Measurements from ENCODE around the gene GALNT14.
"Not testable (repeated sequence)": the region's sequence is repeated elsewhere in the genome, so short reads cannot be mapped to it uniquely, and the experiment has no call there.

GALNT14 gene

GRCh38 chr2:30923623-30924022 lies 214.6 kb downstream of the GALNT14 start:
- no peak for DNase-seq
- TF ChIP-seq GATA1 (IDR thresholded peaks at IDR 0.05; ENCODE audit: low read depth, low read length) (no peak), POLR2A (IDR thresholded peaks at IDR 0.05; ENCODE audit: low read length) (no peak)

- DNase-seq = no peak
- no peak for TF ChIP-seq POLR2A (IDR thresholded peaks at IDR 0.05; ENCODE audit: low read length)
- TF ChIP-seq GATA1 (IDR thresholded peaks at IDR 0.05; ENCODE audit: low read depth, low read length) = no peak
Observed at GRCh38 chr2:30920511-30920910, 217.7 kb downstream of the GALNT14 start.

- peak; percentile 16 to 18 for DNase-seq
- TF ChIP-seq GATA1 (IDR thresholded peaks at IDR 0.05; ENCODE audit: low read depth, low read length) (no peak), POLR2A (IDR thresholded peaks at IDR 0.05; ENCODE audit: low read length) (no peak)
Observed at GRCh38 chr2:30915486-30915885, 222.8 kb downstream of the GALNT14 start.

GRCh38 chr2:30914456-30914855 lies 223.8 kb downstream of the GALNT14 start:
- DNase-seq = no peak
- TF ChIP-seq GATA1 (IDR thresholded peaks at IDR 0.05; ENCODE audit: low read depth, low read length) = no peak
- TF ChIP-seq POLR2A (IDR thresholded peaks at IDR 0.05; ENCODE audit: low read length) = no peak

GRCh38 chr2:30912056-30912455 lies 226.2 kb downstream of the GALNT14 start:
- no peak for DNase-seq
- no peak for TF ChIP-seq POLR2A (IDR thresholded peaks at IDR 0.05; ENCODE audit: low read length)
- no peak for TF ChIP-seq GATA1 (IDR thresholded peaks at IDR 0.05; ENCODE audit: low read depth, low read length)

GRCh38 chr2:30911327-30911726 lies 226.9 kb downstream of the GALNT14 start:
- no peak for DNase-seq
- TF ChIP-seq GATA1 (IDR thresholded peaks at IDR 0.05; ENCODE audit: low read depth, low read length) (no peak), POLR2A (IDR thresholded peaks at IDR 0.05; ENCODE audit: low read length) (no peak)

- no peak for DNase-seq
- TF ChIP-seq POLR2A (IDR thresholded peaks at IDR 0.05; ENCODE audit: low read length) = no peak
- no peak for TF ChIP-seq GATA1 (IDR thresholded peaks at IDR 0.05; ENCODE audit: low read depth, low read length)
Observed at GRCh38 chr2:30910686-30911085, 227.6 kb downstream of the GALNT14 start.

GRCh38 chr2:30904437-30904836 lies 233.8 kb downstream of the GALNT14 start:
- DNase-seq = not testable (repeated sequence)

- TF ChIP-seq POLR2A (IDR thresholded peaks at IDR 0.05; ENCODE audit: low read length) = no peak
- no peak for TF ChIP-seq GATA1 (IDR thresholded peaks at IDR 0.05; ENCODE audit: low read depth, low read length)
- DNase-seq = no peak
Observed at GRCh38 chr2:30903326-30903725, 234.9 kb downstream of the GALNT14 start.

- no peak for DNase-seq
- no peak for TF ChIP-seq POLR2A (IDR thresholded peaks at IDR 0.05; ENCODE audit: low read length)
- TF ChIP-seq GATA1 (IDR thresholded peaks at IDR 0.05; ENCODE audit: low read depth, low read length) = no peak
Observed at GRCh38 chr2:30900381-30900780, 237.9 kb downstream of the GALNT14 start.

- no peak for DNase-seq
- TF ChIP-seq GATA1 (IDR thresholded peaks at IDR 0.05; ENCODE audit: low read depth, low read length) (no peak), POLR2A (IDR thresholded peaks at IDR 0.05; ENCODE audit: low read length) (no peak)
Observed at GRCh38 chr2:30899516-30900054, 238.7 kb downstream of the GALNT14 start.

GRCh38 chr2:30897539-30897938 lies 240.7 kb downstream of the GALNT14 start:
- DNase-seq = no peak
- TF ChIP-seq POLR2A (IDR thresholded peaks at IDR 0.05; ENCODE audit: low read length) = no peak
- no peak for TF ChIP-seq GATA1 (IDR thresholded peaks at IDR 0.05; ENCODE audit: low read depth, low read length)

GRCh38 chr2:30894498-30895119 lies 243.6 kb downstream of the GALNT14 start:
- TF ChIP-seq GATA1 (IDR thresholded peaks at IDR 0.05; ENCODE audit: low read depth, low read length) (no peak), POLR2A (IDR thresholded peaks at IDR 0.05; ENCODE audit: low read length) (no peak)
- DNase-seq = no peak

- DNase-seq = no peak
- no peak for TF ChIP-seq GATA1 (IDR thresholded peaks at IDR 0.05; ENCODE audit: low read depth, low read length)
- no peak for TF ChIP-seq POLR2A (IDR thresholded peaks at IDR 0.05; ENCODE audit: low read length)
Observed at GRCh38 chr2:30888852-30889409, 249.3 kb downstream of the GALNT14 start.

GRCh38 chr2:30886080-30886479 lies 252.2 kb downstream of the GALNT14 start:
- no peak for DNase-seq
- TF ChIP-seq POLR2A (IDR thresholded peaks at IDR 0.05; ENCODE audit: low read length) (no peak), GATA1 (IDR thresholded peaks at IDR 0.05; ENCODE audit: low read depth, low read length) (no peak)

Measured in erythroblast (primary cell).